Measurements from ENCODE around the gene KRTAP23-1. TPM values are rescaled to one million over a fixed set of nuclear protein-coding genes. Genes with fewer than 3 reads are reported as not detected.

The KRTAP23-1 gene
- total RNA-seq, 1 donor from 2014 or later, result not detected

GRCh38 chr21:30355906-30356305 lies 7.5 kb upstream of the KRTAP23-1 start:
- no peak overlapping the region for H3K4me3 Mint-ChIP-seq (ENCODE audit: unreplicated experiment)
- DNase-seq (ENCODE audit: low spot score), result no peak
- H3K9me3 Mint-ChIP-seq (ENCODE audit: unreplicated experiment), result no peaks in the 10 kb centered on the region
- H3K4me1 Mint-ChIP-seq (ENCODE audit: unreplicated experiment), result no peaks in the 10 kb centered on the region
- H3K36me3 Mint-ChIP-seq (ENCODE audit: low read depth, unreplicated experiment), result no peaks in the 10 kb centered on the region
- TF ChIP-seq CTCF (IDR thresholded peaks at IDR 0.05; ENCODE audit: unreplicated experiment), result no peak
- H3K27ac Mint-ChIP-seq (ENCODE audit: unreplicated experiment), result no peak overlapping the region
- H3K27me3 Mint-ChIP-seq (ENCODE audit: unreplicated experiment), result no peaks in the 10 kb centered on the region

- Mint-ChIP-seq H3K4me1 (ENCODE audit: unreplicated experiment) (no peaks in the 10 kb centered on the region), H3K9me3 (ENCODE audit: unreplicated experiment) (no peaks in the 10 kb centered on the region), H3K27ac (ENCODE audit: unreplicated experiment) (no peak overlapping the region), H3K36me3 (ENCODE audit: low read depth, unreplicated experiment) (no peaks in the 10 kb centered on the region), H3K4me3 (ENCODE audit: unreplicated experiment) (no peak overlapping the region), H3K27me3 (ENCODE audit: unreplicated experiment) (no peaks in the 10 kb centered on the region)
- no peak for TF ChIP-seq CTCF (IDR thresholded peaks at IDR 0.05; ENCODE audit: unreplicated experiment)
- no peak for DNase-seq (ENCODE audit: low spot score)
These were observed 6.1 kb upstream of the KRTAP23-1 start for GRCh38 chr21:30354308-30355005.

DNA sequence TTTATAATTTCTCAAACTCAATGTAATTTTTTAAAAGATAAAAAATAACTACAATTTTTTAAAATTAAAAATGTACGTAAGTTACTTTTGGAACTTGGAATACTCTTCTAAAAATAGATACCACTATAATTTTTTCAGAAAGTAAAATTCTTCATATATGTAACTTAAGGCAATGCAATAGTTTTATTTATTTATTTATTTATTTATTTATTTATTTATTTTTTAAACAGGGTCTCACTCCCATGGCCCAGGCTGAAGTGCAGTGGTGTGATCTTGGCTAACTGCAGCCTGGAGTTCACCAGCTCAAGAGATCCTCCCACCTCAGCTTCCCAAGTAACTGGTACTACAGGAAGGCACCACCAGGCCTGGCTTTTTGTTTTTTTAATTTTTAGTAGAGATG lies 3.1 kb upstream of the KRTAP23-1 start:
- no peak for DNase-seq (ENCODE audit: low spot score)
- Mint-ChIP-seq H3K4me1 (ENCODE audit: unreplicated experiment) (no peaks in the 10 kb centered on the region), H3K9me3 (ENCODE audit: unreplicated experiment) (no peaks in the 10 kb centered on the region), H3K4me3 (ENCODE audit: unreplicated experiment) (no peak overlapping the region), H3K27me3 (ENCODE audit: unreplicated experiment) (peaks cover 2% of the 10 kb centered on the region), H3K27ac (ENCODE audit: unreplicated experiment) (no peak overlapping the region), H3K36me3 (ENCODE audit: low read depth, unreplicated experiment) (no peaks in the 10 kb centered on the region)
- TF ChIP-seq CTCF (IDR thresholded peaks at IDR 0.05; ENCODE audit: unreplicated experiment), result no peak

- Mint-ChIP-seq H3K9me3 (ENCODE audit: unreplicated experiment) (no peaks in the 10 kb centered on the region), H3K4me1 (ENCODE audit: unreplicated experiment) (no peaks in the 10 kb centered on the region), H3K4me3 (ENCODE audit: unreplicated experiment) (no peak overlapping the region), H3K27me3 (ENCODE audit: unreplicated experiment) (peaks cover 2% of the 10 kb centered on the region), H3K36me3 (ENCODE audit: low read depth, unreplicated experiment) (no peaks in the 10 kb centered on the region), H3K27ac (ENCODE audit: unreplicated experiment) (no peak overlapping the region)
- no peak for TF ChIP-seq CTCF (IDR thresholded peaks at IDR 0.05; ENCODE audit: unreplicated experiment)
- DNase-seq (ENCODE audit: low spot score), result no peak
These were observed 1.2 kb upstream of the KRTAP23-1 start for GRCh38 chr21:30349572-30349971.

DNA sequence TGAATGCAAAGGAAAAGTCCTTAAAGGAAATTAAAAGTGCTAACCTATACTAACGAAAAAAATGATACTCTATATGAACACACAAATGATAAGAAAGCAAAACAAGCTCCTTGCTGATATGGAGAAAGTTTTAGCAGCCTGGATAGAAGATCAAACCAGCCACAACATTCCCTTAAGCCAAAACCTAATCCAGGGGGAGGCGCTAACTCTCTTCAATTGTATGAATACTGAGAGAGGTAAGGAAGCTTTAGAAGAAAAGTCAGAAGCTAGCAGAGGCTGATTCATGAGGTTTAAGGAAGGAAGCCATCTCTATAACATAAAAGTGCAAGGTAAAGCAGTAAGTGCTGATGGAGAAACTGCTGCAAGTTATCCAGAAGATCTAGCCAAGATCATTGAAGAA lies 3.4 kb downstream of the KRTAP23-1 start:
- Mint-ChIP-seq H3K27ac (ENCODE audit: unreplicated experiment) (no peak overlapping the region), H3K27me3 (ENCODE audit: unreplicated experiment) (peaks cover 2% of the 10 kb centered on the region), H3K36me3 (ENCODE audit: low read depth, unreplicated experiment) (no peaks in the 10 kb centered on the region), H3K9me3 (ENCODE audit: unreplicated experiment) (no peaks in the 10 kb centered on the region), H3K4me3 (ENCODE audit: unreplicated experiment) (no peak overlapping the region), H3K4me1 (ENCODE audit: unreplicated experiment) (no peaks in the 10 kb centered on the region)
- no peak for TF ChIP-seq CTCF (IDR thresholded peaks at IDR 0.05; ENCODE audit: unreplicated experiment)
- no peak for DNase-seq (ENCODE audit: low spot score)
